AG04450 (cell line): Measurements from ENCODE around the gene TSPAN9. TPM values are rescaled to one million over a fixed set of nuclear protein-coding genes. Genes with fewer than 3 reads are reported as not detected.

Experiments used
- CTCF ChIA-PET: fragments of 300-600, 350-600 bp; formaldehyde crosslinking; extraction: SDS; loops from one replicate; lab custom pipeline; 2022; ENCODE audit warnings: antibody characterized with exemption, inconsistent platforms; lab: Charles Lee
- POLR2A ChIA-PET: fragments of 350-600 bp; formaldehyde crosslinking; extraction: SDS; loops from one replicate; lab custom pipeline; 2021; ENCODE audit warnings: antibody characterized with exemption, inconsistent platforms; lab: Yijun Ruan, JAX
- DNase-seq: peaks from one replicate; pipeline ENCODE4 v3.0.0-alpha.2; 2011; ENCODE audit warnings: low read depth, low spot score
- H3K27ac ChIP-seq: one replicate; pipeline ENCODE4 v1.5.1; 2012; ENCODE audit warnings: low read depth, low read length, control low read depth
- H3K27me3 ChIP-seq: one replicate; pipeline ENCODE4 v1.6.0; 2012; ENCODE audit warnings: low read length; ENCODE audit not compliant: control insufficient read depth, insufficient read depth
- H3K4me3 ChIP-seq: 2 replicates; pipeline ENCODE4 v1.5.1; 2011; ENCODE audit warnings: mild to moderate bottlenecking, low read depth, low read length, control low read depth
- H3K9me3 ChIP-seq: 2 replicates; pipeline ENCODE4 v1.5.1; 2012; ENCODE audit warnings: low read length; ENCODE audit not compliant: control insufficient read depth, insufficient read depth
- CTCF ChIP-seq: IDR thresholded peaks from 2 replicates; pipeline ENCODE4 v1.5.1; 2011; ENCODE audit warnings: low read depth, low read length, control low read depth, inconsistent platforms
- polyA plus RNA-seq: library from polyadenylated mRNA; depleted of rRNA; stranded (reverse); fragments of >200 nt; gene quantifications from 2 replicates; pipeline ENCODE4 v1.2.3, GENCODE V29; 2011

TSPAN9 gene
- polyA plus RNA-seq, 1 experiment = 68.0 TPM

- H3K9me3 ChIP-seq = no peaks in the 10 kb centered on the region; the same call in 1 of the 2 replicates
- peak overlapping the region; percentile 47 for H3K27ac ChIP-seq
- peak overlapping the region; percentile 82 for H3K4me3 ChIP-seq
- no peak for DNase-seq
- ChIA-PET CTCF (interaction anchor here (0.6 to 1.8 kb wide), 5 partner anchors 57 to 222 kb away, joined by 3 to 5 read pairs (median 5); no protein-coding TSS in a partner anchor), POLR2A (interaction anchor here (0.5 to 1.1 kb wide), 3 partner anchors 24 to 1554 kb away, joined by 4 to 5 read pairs (median 4); no protein-coding TSS in a partner anchor)
- H3K27me3 ChIP-seq = no peaks in the 10 kb centered on the region
- TF ChIP-seq CTCF = no peak
These were observed 1.1 kb downstream of the TSPAN9 start for GRCh38 chr12:3078086-3078820.

DNA sequence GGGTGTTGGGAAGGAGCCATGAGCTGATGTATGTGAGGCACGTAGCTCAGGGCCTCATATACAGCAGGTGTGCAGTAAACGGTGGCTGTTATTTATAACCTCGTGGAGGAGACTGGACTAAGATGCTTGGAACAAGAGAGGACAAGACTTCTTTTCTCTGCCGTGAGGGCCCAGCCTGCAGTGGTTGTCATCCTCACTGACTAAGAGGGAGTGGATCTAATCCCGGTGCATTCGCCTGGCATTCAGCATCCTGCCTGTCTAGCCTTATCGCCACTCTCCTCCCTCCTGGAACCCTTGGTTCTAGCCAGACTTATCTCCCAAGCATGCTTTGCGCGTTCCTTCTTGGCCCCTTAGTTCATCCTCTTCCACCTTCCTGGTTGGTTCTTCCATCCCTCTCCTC, 3.9 kb downstream of the TSPAN9 start:
- no peaks in the 10 kb centered on the region; the same call in 1 of the 2 replicates for H3K9me3 ChIP-seq
- no peak overlapping the region for H3K27ac ChIP-seq
- no peak overlapping the region for H3K4me3 ChIP-seq
- ChIA-PET CTCF (interaction anchor here (1.0 kb wide), 1 partner anchor 194 kb away, joined by 4 read pairs; no protein-coding TSS in a partner anchor), POLR2A (no interaction called here)
- H3K27me3 ChIP-seq = no peaks in the 10 kb centered on the region
- TF ChIP-seq CTCF = no peak
- no peak for DNase-seq

- Histone ChIP-seq H3K27ac (no peak overlapping the region), H3K9me3 (no peaks in the 10 kb centered on the region; the same call in 1 of the 2 replicates), H3K27me3 (no peaks in the 10 kb centered on the region), H3K4me3 (no peak overlapping the region)
- ChIA-PET POLR2A (no interaction called here), CTCF (interaction anchor here (1.0 to 2.5 kb wide), 2 partner anchors 8 to 193 kb away, joined by 4 to 11 read pairs; no protein-coding TSS in a partner anchor)
- DNase-seq = no peak
- no peak for TF ChIP-seq CTCF
These were observed 4.7 kb downstream of the TSPAN9 start for GRCh38 chr12:3081886-3082285.

DNA sequence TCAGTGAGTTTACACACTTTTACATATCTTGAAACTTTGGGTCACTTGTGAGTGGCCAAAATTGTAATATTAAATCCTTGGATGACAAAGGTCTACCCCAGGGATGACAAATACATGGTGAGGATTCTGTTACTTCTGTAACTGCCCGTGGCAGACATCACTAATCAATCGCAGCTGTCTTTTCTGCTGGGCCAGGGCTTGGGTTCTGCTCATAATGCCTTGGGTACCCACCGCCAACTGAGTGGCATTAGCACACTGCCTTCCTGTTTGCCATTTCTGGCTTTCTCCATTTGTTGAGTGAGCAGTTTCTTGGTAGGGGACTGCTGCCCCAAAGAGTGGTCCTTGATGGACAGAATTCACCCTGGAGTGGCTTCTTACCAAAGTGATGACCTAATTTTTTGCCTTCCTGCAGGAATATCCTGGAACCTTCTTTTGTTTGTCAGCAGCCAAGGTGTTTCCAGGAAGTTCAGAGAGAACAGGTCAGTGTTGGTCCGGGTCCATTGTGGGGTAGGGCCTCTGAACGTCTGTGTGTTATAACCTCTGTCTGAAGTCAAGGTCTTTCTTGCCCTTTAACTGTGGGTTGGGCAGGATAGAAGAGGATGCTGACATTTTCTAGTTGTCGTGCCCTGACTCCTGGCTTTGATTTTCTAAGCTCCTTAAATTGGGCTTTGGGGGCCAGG, 6.2 kb downstream of the TSPAN9 start:
- no peaks in the 10 kb centered on the region for H3K27me3 ChIP-seq
- H3K9me3 ChIP-seq = no peaks in the 10 kb centered on the region
- H3K27ac ChIP-seq = no peak overlapping the region
- ChIA-PET CTCF (interaction anchor here (2.5 kb wide), 1 partner anchor 10 kb away, joined by 11 read pairs; no protein-coding TSS in a partner anchor), POLR2A (no interaction called here)
- DNase-seq = no peak
- H3K4me3 ChIP-seq = no peak overlapping the region
- no peak for TF ChIP-seq CTCF
